ENCODE measurements around the gene DMGDH. TPM values are rescaled to one million over a fixed set of nuclear protein-coding genes. Genes with fewer than 3 reads are reported as not detected.

DMGDH gene
- polyA plus RNA-seq, 1 experiment: 2.9 TPM

GRCh38 chr5:79070350-79070667 is 835 bp upstream of the DMGDH start:
- Histone ChIP-seq H3K4me3 (ENCODE audit: low read depth, low read length) (peak overlapping the region; percentile 31), H3K27me3 (ENCODE audit: control insufficient read depth, insufficient read depth, low read length) (no peaks in the 10 kb centered on the region), H3K36me3 (ENCODE audit: control insufficient read depth, insufficient read depth, low read length) (no peaks in the 10 kb centered on the region)
- TF ChIP-seq CTCF (IDR thresholded peaks at IDR 0.05; ENCODE audit: insufficient read depth, low read depth, low read length): no peak
- no peak for DNase-seq (ENCODE audit: low read depth)
- POLR2A ChIA-PET: interaction anchor here (0.6 kb wide), 1 partner anchor 401 kb away, joined by 13 read pairs; no protein-coding TSS in a partner anchor
- CTCF ChIA-PET: interaction anchor here (0.5 to 1.2 kb wide), 4 partner anchors 10 to 1524 kb away, joined by 3 to 6 read pairs (median 4); no protein-coding TSS in a partner anchor

GRCh38 chr5:79062436-79062835 is 7.0 kb downstream of the DMGDH start:
- CTCF ChIA-PET: interaction anchor here (0.9 to 1.0 kb wide), 2 partner anchors 9 to 77 kb away, joined by 3 to 4 read pairs; no protein-coding TSS in a partner anchor
- no peak for DNase-seq (ENCODE audit: low read depth)
- Histone ChIP-seq H3K36me3 (ENCODE audit: control insufficient read depth, insufficient read depth, low read length) (no peaks in the 10 kb centered on the region), H3K4me3 (ENCODE audit: low read depth, low read length) (no peak overlapping the region), H3K27me3 (ENCODE audit: control insufficient read depth, insufficient read depth, low read length) (no peaks in the 10 kb centered on the region)
- TF ChIP-seq CTCF (IDR thresholded peaks at IDR 0.05; ENCODE audit: insufficient read depth, low read depth, low read length): no peak
- POLR2A ChIA-PET: no interaction called here

- ChIA-PET POLR2A (no interaction called here), CTCF (interaction anchor here (1.2 to 2.2 kb wide), 4 partner anchors 11 to 74 kb away, joined by 3 to 10 read pairs (median 4); no protein-coding TSS in a partner anchor)
- TF ChIP-seq CTCF (IDR thresholded peaks at IDR 0.05; ENCODE audit: insufficient read depth, low read depth, low read length): no peak
- H3K36me3 ChIP-seq (ENCODE audit: control insufficient read depth, insufficient read depth, low read length): no peaks in the 10 kb centered on the region
- no peak overlapping the region for H3K4me3 ChIP-seq (ENCODE audit: low read depth, low read length)
- no peak for DNase-seq (ENCODE audit: low read depth)
- H3K27me3 ChIP-seq (ENCODE audit: control insufficient read depth, insufficient read depth, low read length): no peaks in the 10 kb centered on the region; the same call in 1 of the 2 replicates
These were observed 9.8 kb downstream of the DMGDH start for GRCh38 chr5:79059674-79060073.

- no peaks in the 10 kb centered on the region; the same call in 1 of the 2 replicates for H3K27me3 ChIP-seq (ENCODE audit: control insufficient read depth, insufficient read depth, low read length)
- ChIA-PET CTCF (interaction anchor here (0.7 kb wide), 1 partner anchor 29 kb away, joined by 3 read pairs; no protein-coding TSS in a partner anchor), POLR2A (no interaction called here)
- H3K36me3 ChIP-seq (ENCODE audit: control insufficient read depth, insufficient read depth, low read length): no peaks in the 10 kb centered on the region
- no peak overlapping the region for H3K4me3 ChIP-seq (ENCODE audit: low read depth, low read length)
- TF ChIP-seq CTCF (IDR thresholded peaks at IDR 0.05; ENCODE audit: insufficient read depth, low read depth, low read length): no peak
- no peak for DNase-seq (ENCODE audit: low read depth)
These were observed 12.6 kb downstream of the DMGDH start for GRCh38 chr5:79056847-79057246.

- no peak for TF ChIP-seq CTCF (IDR thresholded peaks at IDR 0.05; ENCODE audit: insufficient read depth, low read depth, low read length)
- POLR2A ChIA-PET: no interaction called here
These were observed 14.5 kb downstream of the DMGDH start for GRCh38 chr5:79055017-79055416.

More at GRCh38 chr5:79055017-79055416, 14.5 kb downstream of the DMGDH start:
- Histone ChIP-seq H3K4me3 (ENCODE audit: low read depth, low read length) (no peak overlapping the region), H3K36me3 (ENCODE audit: control insufficient read depth, insufficient read depth, low read length) (no peaks in the 10 kb centered on the region), H3K27me3 (ENCODE audit: control insufficient read depth, insufficient read depth, low read length) (no peaks in the 10 kb centered on the region; the same call in 1 of the 2 replicates)
- DNase-seq (ENCODE audit: low read depth): no peak
- CTCF ChIA-PET: interaction anchor here (1.2 to 1.3 kb wide), 2 partner anchors 30 to 34 kb away, joined by 3 to 5 read pairs; no protein-coding TSS in a partner anchor
